K562 (cell line): Measurements from ENCODE around the gene SIM1.

Experiments used
- CHCHD3 ChIP-seq: fragments of 250-450 bp; sonication (Bioruptor Pico); IDR thresholded peaks from 2 replicates; pipeline ENCODE4 v2.1.2; 2022; ENCODE audit warnings: mild to moderate bottlenecking
- GABPA ChIP-seq: fragments of 200-800 bp; sonication (Bioruptor generic); conservative IDR thresholded peaks from 2 replicates; pipeline ENCODE4 v1.6.1; 2016; ENCODE audit warnings: low read depth, missing genetic modification characterization, missing compliant biosample characterization
- HDAC2 ChIP-seq: fragments of 450-650 bp; IDR thresholded peaks from 2 replicates; pipeline ENCODE4 v1.6.1; 2016; ENCODE audit warnings: mild to moderate bottlenecking
- KDM1A ChIP-seq, 2 experiments: fragments of 450-650 bp; IDR thresholded peaks; 2 replicates each; pipeline ENCODE4 v1.6.1; 2016; ENCODE audit warnings: mild to moderate bottlenecking in 2 of 2
- MYBL2 ChIP-seq, 2 experiments: fragments of 450-650 bp in 1 of 2; sonication (generic) in 1 of 2; formaldehyde crosslinking in 1 of 2; IDR thresholded peaks; 2 replicates each; pipeline versions ENCODE4 v1.6.1 to v1.8.1; 2017 to 2022; ENCODE audit warnings: borderline replicate concordance in 1 of 2, inconsistent platforms in 1 of 2, low read depth in 1 of 2, mild to moderate bottlenecking in 1 of 2, missing genetic modification reagents in 1 of 2, moderate library complexity in 1 of 2
- RAD21 ChIP-seq, 2 experiments: fragments of 250-450 bp in 1 of 2; fragments of 450-650 bp in 1 of 2; sonication (Bioruptor Pico) in 1 of 2; formaldehyde crosslinking in 1 of 2; IDR thresholded peaks in 1 of 2; conservative IDR thresholded peaks in 1 of 2; 2 replicates each; pipeline versions ENCODE4 v1.4.0 to v1.8.0; 2020 to 2022; ENCODE audit warnings: mild to moderate bottlenecking in 2 of 2, moderate library complexity in 1 of 2
- SPI1 ChIP-seq: IDR thresholded peaks from 2 replicates; pipeline ENCODE4 v1.6.1; 2011; ENCODE audit warnings: low read depth, low read length, control low read depth, borderline replicate concordance
- SREBF2 ChIP-seq: sonication (generic); formaldehyde crosslinking; IDR thresholded peaks from 2 replicates; pipeline ENCODE4 v1.4.0; 2020; ENCODE audit warnings: mild to moderate bottlenecking, missing genetic modification reagents
- TF ChIP-seq, protein P1 (sequence below), 3 experiments: IDR thresholded peaks in 2 of 3; conservative IDR thresholded peaks in 1 of 3; 2 replicates each; pipeline ENCODE4 v1.5.1; 2011 to 2012; ENCODE audit warnings: low read length in 3 of 3, mild to moderate bottlenecking in 3 of 3, control low read depth in 2 of 3, improper control_type of control experiment in 1 of 3, inconsistent platforms in 1 of 3, low read depth in 1 of 3, mixed read lengths in 1 of 3, moderate library complexity in 1 of 3; ENCODE audit not compliant: insufficient read depth in 2 of 3
- TF ChIP-seq, protein P2 (sequence below), 2 experiments: IDR thresholded peaks; 2 replicates each; pipeline ENCODE4 v1.6.1; 2012; ENCODE audit warnings: improper control_type of control experiment in 2 of 2, low read depth in 2 of 2, low read length in 2 of 2, borderline replicate concordance in 1 of 2
- TF ChIP-seq, protein P3 (sequence below): fragments of 250-450 bp; sonication (Bioruptor Pico); IDR thresholded peaks from 2 replicates; pipeline ENCODE4 v1.4.0; 2020; ENCODE audit warnings: mild to moderate bottlenecking, moderate library complexity
- TF ChIP-seq, protein P4 (sequence below): sonication (generic); formaldehyde crosslinking; IDR thresholded peaks from 2 replicates; pipeline ENCODE4 v1.8.1; 2023; ENCODE audit warnings: mild to moderate bottlenecking, missing genetic modification reagents, moderate library complexity
- TF ChIP-seq, protein P5 (sequence below): sonication (generic); formaldehyde crosslinking; IDR thresholded peaks from 2 replicates; pipeline ENCODE4 v1.9.0; 2022; ENCODE audit warnings: mild to moderate bottlenecking, missing genetic modification reagents
- TF ChIP-seq, protein P6 (sequence below): fragments of 250-450 bp; sonication (Bioruptor Pico); IDR thresholded peaks from 2 replicates; pipeline ENCODE4 v1.5.0; 2021; ENCODE audit warnings: mild to moderate bottlenecking, borderline replicate concordance

DNA sequence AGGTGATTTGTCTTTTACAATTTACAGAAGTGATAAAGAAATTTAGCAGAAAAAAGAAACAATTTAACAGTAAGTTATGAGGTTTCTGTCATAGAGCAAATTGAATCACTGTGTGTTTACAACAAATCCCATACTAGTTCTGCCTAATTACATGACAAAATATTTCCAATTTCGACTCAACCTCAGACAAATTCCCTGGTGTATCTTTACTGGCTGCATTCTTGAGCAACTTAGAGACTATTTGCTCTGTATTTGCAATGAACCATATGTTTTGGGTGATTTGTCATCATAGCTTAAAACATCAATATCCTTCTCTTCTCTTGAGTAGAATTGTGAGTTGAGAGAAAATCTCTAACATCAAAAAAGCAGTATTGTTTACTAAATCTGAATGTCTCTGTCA, 128.7 kb downstream of the SIM1 start:
- TF ChIP-seq CHCHD3 (CRISPR knock-in tag) (no peak), HDAC2 (no peak), RAD21 (CRISPR knock-in tag; conservative IDR thresholded peaks at IDR 0.05 in 1 of 2, IDR thresholded peaks at IDR 0.05 in 1 of 2) (no peak), KDM1A (IDR thresholded peaks at IDR 0.05) (no peak), MYBL2 (IDR thresholded peaks at IDR 0.05; ENCODE audit: low read depth) (no peak), MYBL2 (CRISPR knock-in tag; IDR thresholded peaks at IDR 0.05; ENCODE audit: borderline replicate concordance) (no peak), SREBF2 (CRISPR knock-in tag) (no peak), GABPA (tag) (no peak), SPI1 (no peak)
- TF ChIP-seq, protein P1, sequence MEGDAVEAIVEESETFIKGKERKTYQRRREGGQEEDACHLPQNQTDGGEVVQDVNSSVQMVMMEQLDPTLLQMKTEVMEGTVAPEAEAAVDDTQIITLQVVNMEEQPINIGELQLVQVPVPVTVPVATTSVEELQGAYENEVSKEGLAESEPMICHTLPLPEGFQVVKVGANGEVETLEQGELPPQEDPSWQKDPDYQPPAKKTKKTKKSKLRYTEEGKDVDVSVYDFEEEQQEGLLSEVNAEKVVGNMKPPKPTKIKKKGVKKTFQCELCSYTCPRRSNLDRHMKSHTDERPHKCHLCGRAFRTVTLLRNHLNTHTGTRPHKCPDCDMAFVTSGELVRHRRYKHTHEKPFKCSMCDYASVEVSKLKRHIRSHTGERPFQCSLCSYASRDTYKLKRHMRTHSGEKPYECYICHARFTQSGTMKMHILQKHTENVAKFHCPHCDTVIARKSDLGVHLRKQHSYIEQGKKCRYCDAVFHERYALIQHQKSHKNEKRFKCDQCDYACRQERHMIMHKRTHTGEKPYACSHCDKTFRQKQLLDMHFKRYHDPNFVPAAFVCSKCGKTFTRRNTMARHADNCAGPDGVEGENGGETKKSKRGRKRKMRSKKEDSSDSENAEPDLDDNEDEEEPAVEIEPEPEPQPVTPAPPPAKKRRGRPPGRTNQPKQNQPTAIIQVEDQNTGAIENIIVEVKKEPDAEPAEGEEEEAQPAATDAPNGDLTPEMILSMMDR (IDR thresholded peaks at IDR 0.05 in 2 of 3, conservative IDR thresholded peaks at IDR 0.05 in 1 of 3; ENCODE audit: insufficient read depth in 2 of 3, low read depth in 1 of 3, low read length in 3 of 3) = no peak
- TF ChIP-seq, protein P2, sequence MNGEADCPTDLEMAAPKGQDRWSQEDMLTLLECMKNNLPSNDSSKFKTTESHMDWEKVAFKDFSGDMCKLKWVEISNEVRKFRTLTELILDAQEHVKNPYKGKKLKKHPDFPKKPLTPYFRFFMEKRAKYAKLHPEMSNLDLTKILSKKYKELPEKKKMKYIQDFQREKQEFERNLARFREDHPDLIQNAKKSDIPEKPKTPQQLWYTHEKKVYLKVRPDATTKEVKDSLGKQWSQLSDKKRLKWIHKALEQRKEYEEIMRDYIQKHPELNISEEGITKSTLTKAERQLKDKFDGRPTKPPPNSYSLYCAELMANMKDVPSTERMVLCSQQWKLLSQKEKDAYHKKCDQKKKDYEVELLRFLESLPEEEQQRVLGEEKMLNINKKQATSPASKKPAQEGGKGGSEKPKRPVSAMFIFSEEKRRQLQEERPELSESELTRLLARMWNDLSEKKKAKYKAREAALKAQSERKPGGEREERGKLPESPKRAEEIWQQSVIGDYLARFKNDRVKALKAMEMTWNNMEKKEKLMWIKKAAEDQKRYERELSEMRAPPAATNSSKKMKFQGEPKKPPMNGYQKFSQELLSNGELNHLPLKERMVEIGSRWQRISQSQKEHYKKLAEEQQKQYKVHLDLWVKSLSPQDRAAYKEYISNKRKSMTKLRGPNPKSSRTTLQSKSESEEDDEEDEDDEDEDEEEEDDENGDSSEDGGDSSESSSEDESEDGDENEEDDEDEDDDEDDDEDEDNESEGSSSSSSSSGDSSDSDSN (IDR thresholded peaks at IDR 0.05; ENCODE audit: borderline replicate concordance in 1 of 2, low read depth in 2 of 2, low read length in 2 of 2) = no peak
- TF ChIP-seq, protein P3, sequence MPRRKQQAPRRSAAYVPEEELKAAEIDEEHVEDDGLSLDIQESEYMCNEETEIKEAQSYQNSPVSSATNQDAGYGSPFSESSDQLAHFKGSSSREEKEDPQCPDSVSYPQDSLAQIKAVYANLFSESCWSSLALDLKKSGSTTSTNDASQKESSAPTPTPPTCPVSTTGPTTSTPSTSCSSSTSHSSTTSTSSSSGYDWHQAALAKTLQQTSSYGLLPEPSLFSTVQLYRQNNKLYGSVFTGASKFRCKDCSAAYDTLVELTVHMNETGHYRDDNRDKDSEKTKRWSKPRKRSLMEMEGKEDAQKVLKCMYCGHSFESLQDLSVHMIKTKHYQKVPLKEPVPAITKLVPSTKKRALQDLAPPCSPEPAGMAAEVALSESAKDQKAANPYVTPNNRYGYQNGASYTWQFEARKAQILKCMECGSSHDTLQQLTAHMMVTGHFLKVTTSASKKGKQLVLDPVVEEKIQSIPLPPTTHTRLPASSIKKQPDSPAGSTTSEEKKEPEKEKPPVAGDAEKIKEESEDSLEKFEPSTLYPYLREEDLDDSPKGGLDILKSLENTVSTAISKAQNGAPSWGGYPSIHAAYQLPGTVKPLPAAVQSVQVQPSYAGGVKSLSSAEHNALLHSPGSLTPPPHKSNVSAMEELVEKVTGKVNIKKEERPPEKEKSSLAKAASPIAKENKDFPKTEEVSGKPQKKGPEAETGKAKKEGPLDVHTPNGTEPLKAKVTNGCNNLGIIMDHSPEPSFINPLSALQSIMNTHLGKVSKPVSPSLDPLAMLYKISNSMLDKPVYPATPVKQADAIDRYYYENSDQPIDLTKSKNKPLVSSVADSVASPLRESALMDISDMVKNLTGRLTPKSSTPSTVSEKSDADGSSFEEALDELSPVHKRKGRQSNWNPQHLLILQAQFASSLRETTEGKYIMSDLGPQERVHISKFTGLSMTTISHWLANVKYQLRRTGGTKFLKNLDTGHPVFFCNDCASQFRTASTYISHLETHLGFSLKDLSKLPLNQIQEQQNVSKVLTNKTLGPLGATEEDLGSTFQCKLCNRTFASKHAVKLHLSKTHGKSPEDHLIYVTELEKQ (CRISPR knock-in tag) = no peak
- TF ChIP-seq, protein P4, sequence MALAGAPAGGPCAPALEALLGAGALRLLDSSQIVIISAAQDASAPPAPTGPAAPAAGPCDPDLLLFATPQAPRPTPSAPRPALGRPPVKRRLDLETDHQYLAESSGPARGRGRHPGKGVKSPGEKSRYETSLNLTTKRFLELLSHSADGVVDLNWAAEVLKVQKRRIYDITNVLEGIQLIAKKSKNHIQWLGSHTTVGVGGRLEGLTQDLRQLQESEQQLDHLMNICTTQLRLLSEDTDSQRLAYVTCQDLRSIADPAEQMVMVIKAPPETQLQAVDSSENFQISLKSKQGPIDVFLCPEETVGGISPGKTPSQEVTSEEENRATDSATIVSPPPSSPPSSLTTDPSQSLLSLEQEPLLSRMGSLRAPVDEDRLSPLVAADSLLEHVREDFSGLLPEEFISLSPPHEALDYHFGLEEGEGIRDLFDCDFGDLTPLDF (CRISPR knock-in tag) = no peak
- TF ChIP-seq, protein P5, sequence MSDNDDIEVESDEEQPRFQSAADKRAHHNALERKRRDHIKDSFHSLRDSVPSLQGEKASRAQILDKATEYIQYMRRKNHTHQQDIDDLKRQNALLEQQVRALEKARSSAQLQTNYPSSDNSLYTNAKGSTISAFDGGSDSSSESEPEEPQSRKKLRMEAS (CRISPR knock-in tag) = no peak
- TF ChIP-seq, protein P6, sequence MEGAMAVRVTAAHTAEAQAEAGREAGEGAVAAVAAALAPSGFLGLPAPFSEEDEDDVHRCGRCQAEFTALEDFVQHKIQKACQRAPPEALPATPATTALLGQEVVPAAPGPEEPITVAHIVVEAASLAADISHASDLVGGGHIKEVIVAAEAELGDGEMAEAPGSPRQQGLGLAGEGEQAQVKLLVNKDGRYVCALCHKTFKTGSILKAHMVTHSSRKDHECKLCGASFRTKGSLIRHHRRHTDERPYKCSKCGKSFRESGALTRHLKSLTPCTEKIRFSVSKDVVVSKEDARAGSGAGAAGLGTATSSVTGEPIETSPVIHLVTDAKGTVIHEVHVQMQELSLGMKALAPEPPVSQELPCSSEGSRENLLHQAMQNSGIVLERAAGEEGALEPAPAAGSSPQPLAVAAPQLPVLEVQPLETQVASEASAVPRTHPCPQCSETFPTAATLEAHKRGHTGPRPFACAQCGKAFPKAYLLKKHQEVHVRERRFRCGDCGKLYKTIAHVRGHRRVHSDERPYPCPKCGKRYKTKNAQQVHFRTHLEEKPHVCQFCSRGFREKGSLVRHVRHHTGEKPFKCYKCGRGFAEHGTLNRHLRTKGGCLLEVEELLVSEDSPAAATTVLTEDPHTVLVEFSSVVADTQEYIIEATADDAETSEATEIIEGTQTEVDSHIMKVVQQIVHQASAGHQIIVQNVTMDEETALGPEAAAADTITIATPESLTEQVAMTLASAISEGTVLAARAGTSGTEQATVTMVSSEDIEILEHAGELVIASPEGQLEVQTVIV (CRISPR knock-in tag) = no peak
